ENCODE measurements around the gene SACM1L.

The SACM1L gene, protein sequence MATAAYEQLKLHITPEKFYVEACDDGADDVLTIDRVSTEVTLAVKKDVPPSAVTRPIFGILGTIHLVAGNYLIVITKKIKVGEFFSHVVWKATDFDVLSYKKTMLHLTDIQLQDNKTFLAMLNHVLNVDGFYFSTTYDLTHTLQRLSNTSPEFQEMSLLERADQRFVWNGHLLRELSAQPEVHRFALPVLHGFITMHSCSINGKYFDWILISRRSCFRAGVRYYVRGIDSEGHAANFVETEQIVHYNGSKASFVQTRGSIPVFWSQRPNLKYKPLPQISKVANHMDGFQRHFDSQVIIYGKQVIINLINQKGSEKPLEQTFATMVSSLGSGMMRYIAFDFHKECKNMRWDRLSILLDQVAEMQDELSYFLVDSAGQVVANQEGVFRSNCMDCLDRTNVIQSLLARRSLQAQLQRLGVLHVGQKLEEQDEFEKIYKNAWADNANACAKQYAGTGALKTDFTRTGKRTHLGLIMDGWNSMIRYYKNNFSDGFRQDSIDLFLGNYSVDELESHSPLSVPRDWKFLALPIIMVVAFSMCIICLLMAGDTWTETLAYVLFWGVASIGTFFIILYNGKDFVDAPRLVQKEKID

GRCh38 chr3:45688882-45689786 is at the start of gene SACM1L:
TSS of gene SACM1L (plus strand) at chr3:45689396. CDS start at chr3:45689466, 70 bp downstream.
- Histone ChIP-seq H3K4me1 (ENCODE audit: control insufficient read depth in 1 of 2, insufficient read depth in 1 of 2, low read depth in 1 of 2, low read length in 1 of 2) (peaks cover 56 to 59% of the 10 kb centered on the region in 2 experiments), H3K36me3 (no peaks in the 10 kb centered on the region), H3K27me3 (no peaks in the 10 kb centered on the region), H3K27ac (peak within 1 kb of the TSS; percentile 93), H3K4me3 (ENCODE audit: low read depth in 1 of 2, low read length in 1 of 2) (peak within 1 kb of the TSS; percentile 65 to 81), H3K9me3 (no peaks in the 10 kb centered on the region)
- TF ChIP-seq, protein P1, sequence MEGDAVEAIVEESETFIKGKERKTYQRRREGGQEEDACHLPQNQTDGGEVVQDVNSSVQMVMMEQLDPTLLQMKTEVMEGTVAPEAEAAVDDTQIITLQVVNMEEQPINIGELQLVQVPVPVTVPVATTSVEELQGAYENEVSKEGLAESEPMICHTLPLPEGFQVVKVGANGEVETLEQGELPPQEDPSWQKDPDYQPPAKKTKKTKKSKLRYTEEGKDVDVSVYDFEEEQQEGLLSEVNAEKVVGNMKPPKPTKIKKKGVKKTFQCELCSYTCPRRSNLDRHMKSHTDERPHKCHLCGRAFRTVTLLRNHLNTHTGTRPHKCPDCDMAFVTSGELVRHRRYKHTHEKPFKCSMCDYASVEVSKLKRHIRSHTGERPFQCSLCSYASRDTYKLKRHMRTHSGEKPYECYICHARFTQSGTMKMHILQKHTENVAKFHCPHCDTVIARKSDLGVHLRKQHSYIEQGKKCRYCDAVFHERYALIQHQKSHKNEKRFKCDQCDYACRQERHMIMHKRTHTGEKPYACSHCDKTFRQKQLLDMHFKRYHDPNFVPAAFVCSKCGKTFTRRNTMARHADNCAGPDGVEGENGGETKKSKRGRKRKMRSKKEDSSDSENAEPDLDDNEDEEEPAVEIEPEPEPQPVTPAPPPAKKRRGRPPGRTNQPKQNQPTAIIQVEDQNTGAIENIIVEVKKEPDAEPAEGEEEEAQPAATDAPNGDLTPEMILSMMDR (IDR thresholded peaks at IDR 0.05): peak; percentile 71

- TF ChIP-seq, protein P1 (IDR thresholded peaks at IDR 0.05): no peak
- Histone ChIP-seq H3K4me3 (ENCODE audit: low read depth in 1 of 2, low read length in 1 of 2) (no peak overlapping the region), H3K9me3 (no peaks in the 10 kb centered on the region), H3K36me3 (no peaks in the 10 kb centered on the region), H3K27ac (no peak overlapping the region), H3K4me1 (ENCODE audit: control insufficient read depth in 1 of 2, insufficient read depth in 1 of 2, low read depth in 1 of 2, low read length in 1 of 2) (peaks cover 6 to 15% of the 10 kb centered on the region in 2 experiments), H3K27me3 (no peaks in the 10 kb centered on the region)
Measured at GRCh38 chr3:45640091-45640507, 49.1 kb upstream of the SACM1L start.

GRCh38 chr3:45640724-45641361 is 48.4 kb upstream of the SACM1L start:
- no peak overlapping the region for H3K4me3 ChIP-seq (ENCODE audit: low read depth in 1 of 2, low read length in 1 of 2)
- TF ChIP-seq, protein P1 (IDR thresholded peaks at IDR 0.05): no peak
- peaks cover 8 to 14% of the 10 kb centered on the region in 2 experiments for H3K4me1 ChIP-seq (ENCODE audit: control insufficient read depth in 1 of 2, insufficient read depth in 1 of 2, low read depth in 1 of 2, low read length in 1 of 2)
- no peaks in the 10 kb centered on the region for H3K9me3 ChIP-seq
- H3K36me3 ChIP-seq: no peaks in the 10 kb centered on the region
- H3K27me3 ChIP-seq: no peaks in the 10 kb centered on the region
- H3K27ac ChIP-seq: no peak overlapping the region

DNA sequence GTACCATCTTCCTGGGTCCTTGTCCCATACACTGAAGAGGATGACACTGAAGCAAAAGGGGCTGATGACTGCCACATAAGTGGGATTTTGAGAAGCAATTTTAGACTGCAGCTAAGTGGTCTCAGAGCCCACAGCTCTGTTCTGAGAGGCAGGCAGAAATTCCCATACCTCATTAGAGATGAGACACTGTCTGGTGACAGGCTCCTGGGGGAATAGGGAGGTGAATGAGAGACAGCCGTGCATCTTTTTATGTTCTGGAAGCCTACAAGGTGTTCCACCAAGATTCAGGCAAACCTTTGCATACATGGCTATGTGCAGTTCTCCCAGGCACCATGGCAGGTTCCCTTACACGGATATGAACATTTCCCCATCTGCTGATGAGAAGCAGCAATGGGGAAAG is 47.4 kb upstream of the SACM1L start:
- H3K27ac ChIP-seq: no peak overlapping the region
- TF ChIP-seq, protein P1 (IDR thresholded peaks at IDR 0.05): no peak
- H3K4me3 ChIP-seq (ENCODE audit: low read depth in 1 of 2, low read length in 1 of 2): no peak overlapping the region
- no peaks in the 10 kb centered on the region for H3K9me3 ChIP-seq
- no peaks in the 10 kb centered on the region for H3K27me3 ChIP-seq
- H3K36me3 ChIP-seq: no peaks in the 10 kb centered on the region
- peaks cover 17 to 21% of the 10 kb centered on the region in 2 experiments for H3K4me1 ChIP-seq (ENCODE audit: control insufficient read depth in 1 of 2, insufficient read depth in 1 of 2, low read depth in 1 of 2, low read length in 1 of 2)

DNA sequence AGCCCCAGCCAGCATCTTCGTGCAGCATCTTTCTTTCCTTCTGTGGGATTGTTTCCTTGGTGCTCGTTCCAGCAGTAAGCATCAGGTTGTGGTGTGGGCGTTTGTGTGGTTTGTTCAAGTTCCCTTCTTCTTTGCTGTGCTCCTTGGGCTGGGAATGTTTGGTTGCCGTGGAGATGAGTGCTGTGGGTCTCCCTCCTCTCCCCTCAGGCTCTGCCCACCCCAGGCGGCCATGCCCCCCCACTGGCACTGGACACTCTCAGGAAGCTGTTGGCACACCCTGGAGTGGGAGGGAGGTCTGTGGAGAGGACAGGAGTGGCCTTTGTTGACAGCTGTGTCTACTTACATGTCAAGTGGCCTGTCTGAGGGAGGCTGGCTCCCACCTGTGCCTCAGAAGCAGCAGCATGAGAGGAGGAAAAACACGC is 46.5 kb upstream of the SACM1L start:
- H3K27me3 ChIP-seq: no peaks in the 10 kb centered on the region
- no peaks in the 10 kb centered on the region for H3K36me3 ChIP-seq
- peaks cover 27 to 30% of the 10 kb centered on the region in 2 experiments for H3K4me1 ChIP-seq (ENCODE audit: control insufficient read depth in 1 of 2, insufficient read depth in 1 of 2, low read depth in 1 of 2, low read length in 1 of 2)
- H3K4me3 ChIP-seq (ENCODE audit: low read depth in 1 of 2, low read length in 1 of 2): no peak overlapping the region
- H3K9me3 ChIP-seq: no peaks in the 10 kb centered on the region
- TF ChIP-seq, protein P1 (IDR thresholded peaks at IDR 0.05): no peak
- H3K27ac ChIP-seq: no peak overlapping the region
